ENCODE data around the gene NDP. TPM values are rescaled to one million over a fixed set of nuclear protein-coding genes. Genes with fewer than 3 reads are reported as not detected.

Gene NDP
- total RNA-seq, 4 donors from 2014 or later, result 0.52 TPM; not detected in 3

DNA sequence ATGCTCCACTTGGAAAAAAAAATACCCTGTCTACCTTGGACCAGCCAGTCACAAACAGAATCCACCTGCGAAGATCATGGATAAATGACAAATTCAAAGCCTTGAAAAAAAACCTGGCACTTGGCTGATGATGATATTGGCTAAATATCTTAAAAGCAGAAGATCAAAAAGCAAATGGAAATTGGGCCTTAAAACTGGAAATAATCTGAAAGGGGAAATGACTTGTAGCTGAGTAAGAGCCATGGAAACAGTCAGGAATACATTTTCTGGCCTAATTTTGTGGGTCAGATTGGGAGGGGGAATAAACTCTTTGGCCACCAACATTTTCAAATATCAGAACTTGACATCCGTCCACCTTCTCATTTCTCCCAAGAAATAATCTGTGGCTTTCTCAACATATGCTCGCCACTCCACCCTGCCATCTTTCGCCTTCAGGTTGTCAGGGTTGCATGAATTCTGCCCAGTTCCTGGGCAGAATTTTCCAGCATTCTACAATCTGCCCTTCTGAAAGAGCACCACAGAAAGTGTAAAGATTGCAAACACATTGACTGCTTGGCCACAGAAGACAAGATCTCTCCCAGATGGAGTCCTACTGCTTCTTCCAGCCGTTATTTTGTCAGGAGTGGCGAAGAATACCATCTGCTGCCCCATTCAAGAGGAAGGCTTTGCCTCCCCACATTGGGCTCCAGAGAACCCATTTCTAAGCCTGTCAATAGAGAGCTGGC lies 1.7 kb upstream of the NDP start:
- Histone ChIP-seq H3K27me3 (peaks cover 0 to 10% (median 0%) of the 10 kb centered on the region in 4 donors), H3K4me3 (no peak overlapping the region), H3K9me3 (no peaks in the 10 kb centered on the region), H3K4me1 (peaks cover 0 to 16% (median 4%) of the 10 kb centered on the region in 4 donors), H3K27ac (replicated peaks in 1 of 4) (no peak overlapping the region), H3K36me3 (no peaks in the 10 kb centered on the region)
- TF ChIP-seq, protein P1, sequence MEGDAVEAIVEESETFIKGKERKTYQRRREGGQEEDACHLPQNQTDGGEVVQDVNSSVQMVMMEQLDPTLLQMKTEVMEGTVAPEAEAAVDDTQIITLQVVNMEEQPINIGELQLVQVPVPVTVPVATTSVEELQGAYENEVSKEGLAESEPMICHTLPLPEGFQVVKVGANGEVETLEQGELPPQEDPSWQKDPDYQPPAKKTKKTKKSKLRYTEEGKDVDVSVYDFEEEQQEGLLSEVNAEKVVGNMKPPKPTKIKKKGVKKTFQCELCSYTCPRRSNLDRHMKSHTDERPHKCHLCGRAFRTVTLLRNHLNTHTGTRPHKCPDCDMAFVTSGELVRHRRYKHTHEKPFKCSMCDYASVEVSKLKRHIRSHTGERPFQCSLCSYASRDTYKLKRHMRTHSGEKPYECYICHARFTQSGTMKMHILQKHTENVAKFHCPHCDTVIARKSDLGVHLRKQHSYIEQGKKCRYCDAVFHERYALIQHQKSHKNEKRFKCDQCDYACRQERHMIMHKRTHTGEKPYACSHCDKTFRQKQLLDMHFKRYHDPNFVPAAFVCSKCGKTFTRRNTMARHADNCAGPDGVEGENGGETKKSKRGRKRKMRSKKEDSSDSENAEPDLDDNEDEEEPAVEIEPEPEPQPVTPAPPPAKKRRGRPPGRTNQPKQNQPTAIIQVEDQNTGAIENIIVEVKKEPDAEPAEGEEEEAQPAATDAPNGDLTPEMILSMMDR (IDR thresholded peaks at IDR 0.05), result no peak
- TF ChIP-seq POLR2A (IDR thresholded peaks at IDR 0.05; ENCODE audit: low read depth) (no peak), EP300 (IDR thresholded peaks at IDR 0.05) (no peak), POLR2AphosphoS5 (IDR thresholded peaks at IDR 0.05) (no peak)
- WGBS, result 73% methylated on average over 6 of the region's 6 CpGs
- no peak for DNase-seq (ENCODE audit: extremely low spot score)
- intact Hi-C loops (cut with DNase I), result no loop called here

DNA sequence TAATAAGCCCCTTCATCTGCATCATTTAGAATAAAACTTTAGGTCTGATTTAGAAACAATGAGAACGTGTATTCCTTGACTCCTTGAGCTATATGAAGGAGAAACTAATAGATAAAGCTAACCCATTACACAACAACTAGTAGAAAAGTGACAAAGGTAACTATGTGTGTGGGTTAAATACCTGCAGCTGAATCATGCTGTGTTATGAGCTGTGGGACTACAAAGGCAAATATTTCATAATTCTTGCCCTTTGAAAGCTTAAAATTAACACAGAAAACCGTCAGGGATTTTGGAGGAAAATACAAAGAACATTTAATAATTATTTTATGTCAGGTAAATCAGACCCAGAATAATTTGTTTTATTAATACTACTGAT lies 898 bp upstream of the NDP start:
- H3K36me3 ChIP-seq, result no peaks in the 10 kb centered on the region
- H3K9me3 ChIP-seq, result no peaks in the 10 kb centered on the region
- DNase-seq (ENCODE audit: extremely low spot score), result no peak
- H3K27me3 ChIP-seq, result peaks cover 0 to 15% (median 0%) of the 10 kb centered on the region in 4 donors
- no peak overlapping the region for H3K27ac ChIP-seq (replicated peaks in 1 of 4)
- TF ChIP-seq POLR2A (IDR thresholded peaks at IDR 0.05; ENCODE audit: low read depth) (no peak), EP300 (IDR thresholded peaks at IDR 0.05) (no peak), POLR2AphosphoS5 (IDR thresholded peaks at IDR 0.05) (no peak)
- TF ChIP-seq, protein P1 (IDR thresholded peaks at IDR 0.05), result no peak
- intact Hi-C loops (cut with DNase I), result no loop called here
- H3K4me1 ChIP-seq, result peaks cover 0 to 16% (median 4%) of the 10 kb centered on the region in 4 donors
- 43% methylated on average over 2 of the region's 2 CpGs for WGBS
- no peak overlapping the region for H3K4me3 ChIP-seq

DNA sequence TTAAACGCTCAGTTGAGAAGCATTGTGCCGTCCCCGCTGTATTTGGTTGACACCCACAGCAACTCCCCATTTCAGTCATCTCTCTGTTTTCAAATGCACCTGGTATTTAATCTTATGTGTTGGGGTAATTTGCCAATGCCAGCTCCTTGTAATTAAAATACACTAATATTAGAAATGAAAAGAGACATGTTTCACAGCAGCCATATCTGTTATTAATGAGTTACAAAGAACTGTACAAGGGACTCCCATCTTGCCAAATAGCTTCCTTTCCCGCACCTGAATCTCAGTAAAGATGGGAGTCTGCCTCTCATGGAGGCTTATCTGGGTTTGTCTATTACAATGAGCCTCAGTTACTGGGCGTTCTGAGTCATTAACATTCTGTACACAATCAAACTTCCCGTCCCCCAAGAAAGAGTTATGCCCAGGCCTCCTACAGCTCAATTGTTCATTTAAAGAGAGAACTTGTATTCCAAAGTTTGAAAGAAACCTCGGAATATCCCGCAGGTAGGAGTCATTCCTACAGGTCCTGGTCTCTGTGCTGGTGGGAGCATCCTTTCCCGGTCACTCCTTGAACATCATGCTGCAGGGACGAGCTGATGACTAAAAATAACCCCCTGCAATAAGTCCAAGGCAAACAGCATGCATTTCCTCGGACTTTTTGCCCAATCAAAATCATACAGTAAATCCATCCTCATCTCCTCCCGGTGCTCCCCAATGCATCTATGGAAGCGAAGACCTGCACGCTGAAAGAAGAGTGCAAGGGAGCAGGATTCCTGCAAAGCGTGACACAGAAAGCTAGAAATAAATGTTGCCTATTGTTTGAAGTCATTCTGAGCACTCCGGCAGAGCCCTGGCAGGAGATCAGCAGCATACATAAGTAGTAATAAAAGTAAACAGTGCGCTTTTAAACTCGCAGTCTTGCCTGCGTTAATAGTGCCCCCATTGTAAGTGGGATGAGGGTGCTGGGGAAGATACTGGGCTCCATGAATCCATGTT lies 926 bp downstream of the NDP start:
- Histone ChIP-seq H3K27ac (replicated peaks in 1 of 4) (no peak overlapping the region), H3K27me3 (peaks cover 0 to 16% (median 0%) of the 10 kb centered on the region in 4 donors), H3K36me3 (no peaks in the 10 kb centered on the region), H3K9me3 (no peaks in the 10 kb centered on the region), H3K4me1 (peaks cover 0 to 16% (median 4%) of the 10 kb centered on the region in 4 donors), H3K4me3 (peak overlapping the region; percentile 40 to 49 (median 42))
- DNase-seq (ENCODE audit: extremely low spot score), result no peak
- WGBS, result 49% methylated on average over 19 of the region's 19 CpGs
- intact Hi-C loops (cut with DNase I), result no loop called here
- TF ChIP-seq EP300 (IDR thresholded peaks at IDR 0.05), result no peak
- TF ChIP-seq, protein P1 (IDR thresholded peaks at IDR 0.05), result no peak
- TF ChIP-seq POLR2AphosphoS5 (IDR thresholded peaks at IDR 0.05), result no peak
- no peak for TF ChIP-seq POLR2A (IDR thresholded peaks at IDR 0.05; ENCODE audit: low read depth)

DNA sequence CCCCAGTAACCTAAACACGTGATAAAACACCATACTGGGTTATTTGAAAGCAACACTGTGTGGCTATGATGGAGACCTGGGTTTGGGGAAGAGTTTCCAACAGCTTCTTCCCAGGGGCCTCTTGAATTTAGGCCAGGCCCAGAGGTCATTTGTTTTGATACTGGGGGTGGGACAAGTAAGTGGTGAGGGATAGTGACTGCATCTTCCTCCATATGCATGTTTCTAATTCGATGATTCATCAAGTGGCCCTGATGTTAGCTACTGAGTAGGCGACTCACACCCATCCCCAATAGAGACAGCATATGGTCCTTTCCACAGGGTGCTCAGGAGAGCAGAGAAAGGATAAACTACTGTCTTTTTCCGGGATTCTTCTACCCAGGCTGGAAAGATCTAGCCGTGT lies 2.7 kb downstream of the NDP start:
- peaks cover 0 to 16% (median 0%) of the 10 kb centered on the region in 4 donors for H3K27me3 ChIP-seq
- no peaks in the 10 kb centered on the region for H3K36me3 ChIP-seq
- 69% methylated on average over 5 of the region's 5 CpGs for WGBS
- no peak overlapping the region for H3K4me3 ChIP-seq
- intact Hi-C loops (cut with DNase I), result no loop called here
- H3K27ac ChIP-seq (replicated peaks in 1 of 4), result no peak overlapping the region
- no peaks in the 10 kb centered on the region for H3K9me3 ChIP-seq
- DNase-seq (ENCODE audit: extremely low spot score), result no peak
- no peak for TF ChIP-seq POLR2A (IDR thresholded peaks at IDR 0.05; ENCODE audit: low read depth)
- peaks cover 0 to 16% (median 4%) of the 10 kb centered on the region in 4 donors for H3K4me1 ChIP-seq
